Hepatocyte (in vitro differentiated cells): ENCODE results near the gene VWA5B2.

Source experiments
- CTCF ChIP-seq: fragments of 200-600 bp; sonication (generic); IDR thresholded peaks from 2 replicates; pipeline ENCODE4 v1.5.1; 2016; ENCODE audit warnings: antibody characterized with exemption, mild to moderate bottlenecking; ENCODE audit not compliant: poor library complexity
- EZH2 ChIP-seq: fragments of 200-600 bp; sonication (generic); IDR thresholded peaks from 2 replicates; pipeline ENCODE4 v1.6.1; 2016; ENCODE audit warnings: antibody characterized with exemption, mild to moderate bottlenecking, borderline replicate concordance
- EZH2phosphoT487 ChIP-seq: fragments of 200-600 bp; sonication (generic); IDR thresholded peaks from one replicate; pipeline ENCODE4 v1.6.1; 2018; ENCODE audit warnings: antibody characterized with exemption, mild to moderate bottlenecking, low read depth, moderate library complexity; ENCODE audit not compliant: unreplicated experiment, severe bottlenecking

DNA sequence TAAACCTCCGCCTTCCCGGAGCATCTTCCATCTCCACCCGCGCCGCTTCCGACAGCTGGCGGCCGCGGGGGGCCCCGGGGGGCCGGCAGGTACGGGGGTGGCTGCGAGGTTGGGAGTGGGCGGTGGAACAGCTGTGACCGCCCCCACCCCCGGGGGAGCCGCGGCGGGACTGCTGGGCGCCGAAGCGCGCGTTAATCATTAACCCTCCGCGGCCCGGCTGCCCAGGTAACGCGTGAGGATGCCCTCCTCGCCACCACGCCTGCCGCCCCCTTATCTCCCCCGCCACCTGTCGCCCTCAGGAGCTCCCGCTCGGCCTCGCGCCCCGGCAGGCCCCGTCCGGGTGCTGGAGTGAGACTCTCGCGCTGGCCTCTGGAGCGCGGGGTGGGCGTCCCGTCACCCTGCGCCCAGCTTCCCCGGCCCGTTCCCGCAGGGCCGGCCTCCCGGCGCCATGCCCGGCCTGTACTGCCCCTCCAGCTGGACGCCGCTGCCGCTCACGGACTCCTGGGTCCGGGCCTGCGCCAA lies 757 bp downstream of the VWA5B2 start:
- TF ChIP-seq EZH2 (peak; percentile 24), CTCF (no peak), EZH2phosphoT487 (no peak)
